ENCODE data around the gene ANKK1.

The ANKK1 gene

GRCh38 chr11:113405724-113406478 lies 18.3 kb downstream of the ANKK1 start:
- H3K79me2 ChIP-seq (ENCODE audit: control insufficient read depth, low read length), result no peaks in the 10 kb centered on the region
- H4K20me1 ChIP-seq (ENCODE audit: control insufficient read depth, insufficient read depth, low read depth, low read length), result no peaks in the 10 kb centered on the region
- H3K27ac ChIP-seq (ENCODE audit: low read depth, low read length), result no peak overlapping the region
- no peaks in the 10 kb centered on the region for H3K4me1 ChIP-seq (ENCODE audit: control insufficient read depth, low read length)
- no peaks in the 10 kb centered on the region for H3F3A ChIP-seq (ENCODE audit: control insufficient read depth, insufficient read depth)
- no peak overlapping the region for H3K4me3 ChIP-seq (ENCODE audit: low read length)
- no peak for TF ChIP-seq EZH2phosphoT487 (IDR thresholded peaks at IDR 0.05; ENCODE audit: borderline replicate concordance, low read length)
- TF ChIP-seq, protein P1, sequence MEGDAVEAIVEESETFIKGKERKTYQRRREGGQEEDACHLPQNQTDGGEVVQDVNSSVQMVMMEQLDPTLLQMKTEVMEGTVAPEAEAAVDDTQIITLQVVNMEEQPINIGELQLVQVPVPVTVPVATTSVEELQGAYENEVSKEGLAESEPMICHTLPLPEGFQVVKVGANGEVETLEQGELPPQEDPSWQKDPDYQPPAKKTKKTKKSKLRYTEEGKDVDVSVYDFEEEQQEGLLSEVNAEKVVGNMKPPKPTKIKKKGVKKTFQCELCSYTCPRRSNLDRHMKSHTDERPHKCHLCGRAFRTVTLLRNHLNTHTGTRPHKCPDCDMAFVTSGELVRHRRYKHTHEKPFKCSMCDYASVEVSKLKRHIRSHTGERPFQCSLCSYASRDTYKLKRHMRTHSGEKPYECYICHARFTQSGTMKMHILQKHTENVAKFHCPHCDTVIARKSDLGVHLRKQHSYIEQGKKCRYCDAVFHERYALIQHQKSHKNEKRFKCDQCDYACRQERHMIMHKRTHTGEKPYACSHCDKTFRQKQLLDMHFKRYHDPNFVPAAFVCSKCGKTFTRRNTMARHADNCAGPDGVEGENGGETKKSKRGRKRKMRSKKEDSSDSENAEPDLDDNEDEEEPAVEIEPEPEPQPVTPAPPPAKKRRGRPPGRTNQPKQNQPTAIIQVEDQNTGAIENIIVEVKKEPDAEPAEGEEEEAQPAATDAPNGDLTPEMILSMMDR (IDR thresholded peaks at IDR 0.05; ENCODE audit: low read depth, low read length, poor library complexity, severe bottlenecking), result no peak
- no peaks in the 10 kb centered on the region for H3K9me2 ChIP-seq (replicated peaks; ENCODE audit: control insufficient read depth, low read length)
- no peaks in the 10 kb centered on the region for H3K27me3 ChIP-seq (ENCODE audit: control insufficient read depth, low read length)
- no peaks in the 10 kb centered on the region for H3K36me3 ChIP-seq (ENCODE audit: control insufficient read depth, low read length)
- H3K9me3 ChIP-seq (ENCODE audit: control insufficient read depth, insufficient read depth, low read length), result no peaks in the 10 kb centered on the region
- H3K4me2 ChIP-seq (ENCODE audit: low read length), result no peak overlapping the region

- H3K79me2 ChIP-seq (ENCODE audit: control insufficient read depth, low read length), result no peaks in the 10 kb centered on the region
- H3K4me2 ChIP-seq (ENCODE audit: low read length), result no peak overlapping the region
Measured at GRCh38 chr11:113407163-113407562, 19.6 kb downstream of the ANKK1 start.

GRCh38 chr11:113408206-113408605 lies 20.6 kb downstream of the ANKK1 start:
- H3K9me3 ChIP-seq (ENCODE audit: control insufficient read depth, insufficient read depth, low read length), result no peaks in the 10 kb centered on the region
- no peaks in the 10 kb centered on the region for H3K27me3 ChIP-seq (ENCODE audit: control insufficient read depth, low read length)
- no peak overlapping the region for H3K4me2 ChIP-seq (ENCODE audit: low read length)
- H3K27ac ChIP-seq (ENCODE audit: low read depth, low read length), result no peak overlapping the region
- H3K4me1 ChIP-seq (ENCODE audit: control insufficient read depth, low read length), result no peaks in the 10 kb centered on the region
- no peaks in the 10 kb centered on the region for H3K36me3 ChIP-seq (ENCODE audit: control insufficient read depth, low read length)
- H3F3A ChIP-seq (ENCODE audit: control insufficient read depth, insufficient read depth), result no peaks in the 10 kb centered on the region
- no peaks in the 10 kb centered on the region for H3K79me2 ChIP-seq (ENCODE audit: control insufficient read depth, low read length)
- no peaks in the 10 kb centered on the region for H3K9me2 ChIP-seq (replicated peaks; ENCODE audit: control insufficient read depth, low read length)
- no peak overlapping the region for H3K4me3 ChIP-seq (ENCODE audit: low read length)
- TF ChIP-seq, protein P1 (IDR thresholded peaks at IDR 0.05; ENCODE audit: low read depth, low read length, poor library complexity, severe bottlenecking), result no peak
- TF ChIP-seq EZH2phosphoT487 (IDR thresholded peaks at IDR 0.05; ENCODE audit: borderline replicate concordance, low read length), result no peak
- H4K20me1 ChIP-seq (ENCODE audit: control insufficient read depth, insufficient read depth, low read depth, low read length), result no peaks in the 10 kb centered on the region

More at GRCh38 chr11:113407163-113407562, 19.6 kb downstream of the ANKK1 start:
- H3K36me3 ChIP-seq (ENCODE audit: control insufficient read depth, low read length), result no peaks in the 10 kb centered on the region
- H3K27me3 ChIP-seq (ENCODE audit: control insufficient read depth, low read length), result no peaks in the 10 kb centered on the region
- no peak overlapping the region for H3K4me3 ChIP-seq (ENCODE audit: low read length)
- no peak overlapping the region for H3K27ac ChIP-seq (ENCODE audit: low read depth, low read length)
- H3K9me3 ChIP-seq (ENCODE audit: control insufficient read depth, insufficient read depth, low read length), result no peaks in the 10 kb centered on the region
- no peaks in the 10 kb centered on the region for H3F3A ChIP-seq (ENCODE audit: control insufficient read depth, insufficient read depth)
- TF ChIP-seq, protein P1 (IDR thresholded peaks at IDR 0.05; ENCODE audit: low read depth, low read length, poor library complexity, severe bottlenecking), result no peak
- TF ChIP-seq EZH2phosphoT487 (IDR thresholded peaks at IDR 0.05; ENCODE audit: borderline replicate concordance, low read length), result no peak
- H4K20me1 ChIP-seq (ENCODE audit: control insufficient read depth, insufficient read depth, low read depth, low read length), result no peaks in the 10 kb centered on the region
- no peaks in the 10 kb centered on the region for H3K9me2 ChIP-seq (replicated peaks; ENCODE audit: control insufficient read depth, low read length)
- no peaks in the 10 kb centered on the region for H3K4me1 ChIP-seq (ENCODE audit: control insufficient read depth, low read length)
